GM18867 (cell line): ENCODE measurements around the gene EFHD2.
"Not testable (repeated sequence)": the region's sequence is repeated elsewhere in the genome, so short reads cannot be mapped to it uniquely, and the experiment has no call there.

Experiments
- ATAC-seq: cut with Tn5 transposase; IDR thresholded peaks from one replicate; pipeline ENCODE4 v1.9.1; 2021; ENCODE audit warnings: mild to moderate bottlenecking, moderate library complexity; ENCODE audit not compliant: unreplicated experiment

EFHD2 gene

DNA sequence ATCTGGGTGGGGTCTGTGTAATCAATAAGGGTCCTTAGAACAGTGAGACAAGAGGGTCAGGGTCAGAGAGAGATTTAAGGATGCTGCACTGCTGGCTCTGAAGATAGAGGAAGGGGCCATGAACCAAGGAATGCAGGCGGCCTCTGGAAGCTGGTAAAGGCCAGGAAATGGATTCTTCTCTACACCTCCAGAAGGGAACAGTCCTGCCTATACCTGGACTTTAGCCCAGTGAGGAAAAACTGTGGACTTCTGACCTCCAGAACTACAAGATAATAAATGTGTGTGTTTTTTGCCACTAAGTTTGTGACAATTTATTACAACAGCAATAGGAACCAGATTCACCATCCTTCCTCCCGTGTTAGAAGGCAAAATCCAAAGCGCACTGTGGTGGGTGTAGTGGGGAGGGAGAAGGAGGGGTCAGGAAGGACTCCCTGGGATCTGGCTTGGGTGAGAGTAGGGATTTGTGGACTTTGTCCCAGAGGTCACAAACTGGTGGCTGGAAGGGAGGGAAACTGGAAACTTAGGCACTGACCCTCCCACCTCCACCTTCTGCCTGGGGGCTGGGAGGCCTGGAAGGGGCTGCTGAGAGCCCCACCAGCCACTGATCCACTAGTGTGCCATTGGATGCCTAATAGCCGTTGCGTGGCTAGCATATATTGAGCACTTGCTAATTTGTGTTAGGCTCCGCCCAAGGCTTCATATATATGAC is 41.5 kb downstream of the EFHD2 start:
- no peak for ATAC-seq

DNA sequence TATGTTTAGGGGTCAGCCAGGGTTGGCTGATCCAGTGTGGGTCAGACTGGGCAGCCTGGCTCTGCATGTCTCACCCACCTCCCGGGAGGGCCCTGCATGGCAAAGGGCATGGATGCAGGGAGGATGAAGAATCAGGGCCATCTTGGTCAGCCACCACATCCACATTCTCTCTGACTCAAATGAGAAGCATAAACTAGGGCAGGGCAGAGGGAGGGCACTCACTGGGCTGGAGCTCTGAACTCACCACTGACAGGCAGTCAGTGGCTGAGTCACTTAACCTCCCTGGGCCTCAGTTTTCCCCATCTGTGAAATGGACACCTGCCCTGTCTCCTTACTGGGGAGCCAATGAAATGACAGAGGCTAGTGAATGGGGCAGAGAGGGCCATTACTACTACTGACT is 42.5 kb downstream of the EFHD2 start:
- ATAC-seq: no peak

GRCh38 chr1:15452866-15453571 is 43.3 kb downstream of the EFHD2 start:
- ATAC-seq: no peak

GRCh38 chr1:15453734-15454133 is 44.0 kb downstream of the EFHD2 start:
- ATAC-seq: no peak

GRCh38 chr1:15454256-15454655 is 44.6 kb downstream of the EFHD2 start:
- no peak for ATAC-seq

DNA sequence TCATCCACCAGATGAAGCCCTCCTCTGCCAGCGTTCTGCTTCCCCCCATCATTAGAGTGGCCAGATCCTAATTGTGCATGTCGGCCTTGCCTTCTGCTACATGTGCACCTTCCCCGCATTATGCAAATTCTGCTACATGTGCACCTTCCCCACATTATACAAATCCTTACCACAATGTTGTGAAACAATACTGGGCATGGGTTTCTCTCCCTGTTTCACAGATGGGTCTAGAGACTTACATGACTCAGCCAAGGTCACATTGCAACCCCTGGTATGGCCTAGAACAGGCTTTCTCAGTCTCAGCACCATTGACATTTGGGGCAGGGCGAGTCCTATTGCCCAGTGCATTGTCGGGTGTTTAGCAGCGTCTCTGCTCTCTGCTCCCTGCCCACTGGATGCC is 45.8 kb downstream of the EFHD2 start:
- no peak for ATAC-seq

- no peak for ATAC-seq
Measured at GRCh38 chr1:15456313-15456954, 46.7 kb downstream of the EFHD2 start, which contains the start of gene CELA2A. Gene CELA2A, plus strand, starts transcription at chr1:15456732. Its CDS starts 22 bp downstream, at chr1:15456754.

DNA sequence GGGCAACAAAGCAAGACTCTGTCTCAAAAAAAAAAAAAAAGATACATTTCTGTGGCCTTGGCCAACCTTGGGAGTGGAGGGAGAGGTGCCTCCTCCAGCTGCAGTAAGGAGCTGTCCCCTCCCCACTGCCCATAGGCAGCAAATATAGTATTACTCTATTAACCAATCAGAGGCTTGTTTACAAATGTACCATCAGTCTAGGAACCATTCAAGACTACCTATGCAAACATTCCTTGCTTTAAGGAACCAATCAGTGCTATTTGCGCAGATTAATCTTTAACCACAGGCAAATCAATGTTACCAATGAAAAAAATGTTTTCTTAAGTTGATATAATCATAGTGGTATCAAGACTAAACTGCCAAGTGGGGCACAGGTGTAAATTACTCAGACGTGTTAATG is 47.9 kb downstream of the EFHD2 start:
- no peak for ATAC-seq

GRCh38 chr1:15458388-15458787 is 48.7 kb downstream of the EFHD2 start:
- not testable (repeated sequence) for ATAC-seq

DNA sequence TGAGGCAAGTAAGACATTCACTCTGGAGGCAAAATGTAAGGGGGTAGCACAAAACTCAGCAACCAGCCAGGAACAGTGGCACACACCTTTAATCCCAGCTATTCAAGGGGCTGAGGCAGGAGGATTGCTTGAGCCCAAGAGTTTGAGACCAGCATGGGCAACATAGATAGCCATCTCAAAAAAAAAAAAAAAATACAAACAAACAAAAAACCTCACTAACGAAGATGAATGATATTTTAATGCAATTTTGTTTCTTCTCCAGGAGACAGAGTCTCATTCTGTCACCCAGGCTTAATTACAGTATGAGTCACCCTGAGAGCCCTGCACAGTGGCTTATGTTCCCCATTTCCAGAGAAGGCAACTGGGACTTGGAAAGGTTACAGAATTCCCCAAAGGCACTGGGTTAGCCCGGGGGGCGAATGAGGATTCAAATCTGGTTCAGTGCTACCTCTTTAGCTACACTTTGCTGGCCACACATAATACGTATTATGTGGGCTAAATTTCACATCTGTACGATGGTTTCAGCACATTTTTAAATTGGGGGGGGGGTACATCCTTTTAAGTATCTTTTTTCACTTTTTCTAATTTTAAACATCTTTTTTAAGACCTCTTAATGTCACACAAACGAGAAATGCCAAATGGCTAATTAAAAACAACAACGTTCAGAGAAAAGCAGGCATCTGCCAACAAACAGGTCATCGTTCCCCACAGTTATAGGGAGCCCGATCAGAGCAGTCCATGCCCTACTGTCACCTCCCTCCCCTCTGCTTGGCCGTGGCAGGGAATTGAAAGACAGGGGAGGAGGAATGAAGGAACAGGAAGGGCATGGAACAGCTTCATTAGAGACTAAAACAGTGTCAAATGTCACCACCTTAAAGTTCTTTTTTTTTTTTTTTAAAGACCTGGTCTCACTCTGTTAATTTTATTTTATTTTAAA is 50.4 kb downstream of the EFHD2 start:
- ATAC-seq: no peak

DNA sequence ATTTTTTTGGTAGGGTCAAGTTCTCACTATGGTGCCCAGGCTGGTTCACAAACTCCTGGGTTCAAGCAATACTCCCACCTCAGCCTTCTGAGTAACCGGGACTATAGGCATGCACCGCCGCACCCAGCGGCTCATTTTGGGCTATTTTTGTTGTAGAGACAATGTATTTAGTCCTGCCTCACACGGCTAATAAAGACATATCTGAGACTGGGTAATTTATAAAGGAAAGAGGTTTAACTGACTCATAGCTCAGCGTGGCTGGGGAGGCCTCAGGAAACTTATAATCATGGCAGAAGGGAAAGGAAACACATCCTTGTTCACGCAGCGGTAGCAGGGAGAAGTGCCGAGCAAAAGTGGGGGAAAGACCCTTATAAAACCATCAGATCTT is 51.0 kb downstream of the EFHD2 start:
- ATAC-seq: no peak

- ATAC-seq: not testable (repeated sequence)
Measured at GRCh38 chr1:15463064-15463800, 53.5 kb downstream of the EFHD2 start.

- ATAC-seq: not testable (repeated sequence)
Measured at GRCh38 chr1:15463926-15464322, 54.2 kb downstream of the EFHD2 start.

GRCh38 chr1:15465674-15466073 is 56.0 kb downstream of the EFHD2 start:
- ATAC-seq: no peak

GRCh38 chr1:15466955-15467625 is 57.4 kb downstream of the EFHD2 start:
- ATAC-seq: not testable (repeated sequence)

GRCh38 chr1:15468145-15468544 is 58.5 kb downstream of the EFHD2 start:
- no peak for ATAC-seq

GRCh38 chr1:15469361-15469760 is 59.7 kb downstream of the EFHD2 start:
- no peak for ATAC-seq

DNA sequence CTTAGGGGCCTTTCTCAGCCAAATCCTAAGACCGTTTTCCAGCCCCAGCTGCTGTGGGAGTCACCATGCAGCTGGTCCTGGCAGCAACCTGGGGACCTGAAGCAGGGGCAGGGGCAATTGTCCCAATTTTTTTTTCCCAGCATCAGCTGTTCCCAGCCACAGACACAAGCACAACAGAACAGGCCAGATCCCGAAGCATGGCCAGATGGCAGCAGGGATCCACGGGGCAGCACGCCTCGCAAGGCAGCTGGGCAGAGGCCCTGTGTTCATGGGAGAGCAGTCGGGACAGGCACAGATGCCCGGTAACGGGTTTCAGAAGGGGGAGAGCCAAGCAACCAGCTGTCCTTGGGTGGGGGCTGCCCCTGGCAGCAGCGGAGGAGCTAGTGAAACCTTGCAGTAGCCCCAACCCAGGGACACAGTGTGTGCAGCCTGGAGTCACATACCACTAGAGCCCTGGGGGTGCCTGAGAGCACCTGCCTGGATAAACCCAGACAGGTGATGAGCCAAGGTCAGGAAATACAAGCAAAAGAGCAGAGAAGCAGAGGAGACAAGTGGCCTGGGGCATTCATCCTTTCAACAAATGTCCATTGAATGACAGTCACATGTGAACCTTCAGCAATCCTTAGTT is 60.2 kb downstream of the EFHD2 start:
- ATAC-seq: not testable (repeated sequence)

- ATAC-seq: not testable (repeated sequence)
Measured at GRCh38 chr1:15471067-15471466, 61.4 kb downstream of the EFHD2 start.
